GM12801 (cell line): ENCODE results near the gene PRSS23.

Experiments
- TF ChIP-seq, protein P1 (sequence below): IDR thresholded peaks from one replicate; pipeline ENCODE4 v1.5.1; 2011; ENCODE audit warnings: control low read depth; ENCODE audit not compliant: insufficient read length; ENCODE audit errors: extremely low read depth

Gene PRSS23

DNA sequence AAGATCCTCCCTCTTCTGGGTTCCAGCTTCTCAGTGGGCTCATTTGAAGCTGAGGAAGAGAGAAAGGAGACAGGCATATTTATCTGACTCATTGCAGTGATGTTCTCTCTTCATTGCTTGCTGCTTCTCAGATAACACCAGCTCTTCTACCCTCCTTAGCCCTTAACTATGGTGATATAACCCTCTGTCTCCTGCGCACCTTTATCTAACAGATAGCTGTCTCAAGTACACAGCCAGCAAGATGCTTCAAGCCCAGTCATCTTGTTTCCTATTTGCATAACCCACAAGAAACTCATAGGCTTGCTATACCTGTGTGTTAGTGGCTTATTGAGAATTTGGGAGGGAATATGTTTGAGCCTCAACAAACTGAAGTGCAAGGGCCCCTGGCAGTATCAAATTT, 12.6 kb downstream of the PRSS23 start:
- TF ChIP-seq, protein P1, sequence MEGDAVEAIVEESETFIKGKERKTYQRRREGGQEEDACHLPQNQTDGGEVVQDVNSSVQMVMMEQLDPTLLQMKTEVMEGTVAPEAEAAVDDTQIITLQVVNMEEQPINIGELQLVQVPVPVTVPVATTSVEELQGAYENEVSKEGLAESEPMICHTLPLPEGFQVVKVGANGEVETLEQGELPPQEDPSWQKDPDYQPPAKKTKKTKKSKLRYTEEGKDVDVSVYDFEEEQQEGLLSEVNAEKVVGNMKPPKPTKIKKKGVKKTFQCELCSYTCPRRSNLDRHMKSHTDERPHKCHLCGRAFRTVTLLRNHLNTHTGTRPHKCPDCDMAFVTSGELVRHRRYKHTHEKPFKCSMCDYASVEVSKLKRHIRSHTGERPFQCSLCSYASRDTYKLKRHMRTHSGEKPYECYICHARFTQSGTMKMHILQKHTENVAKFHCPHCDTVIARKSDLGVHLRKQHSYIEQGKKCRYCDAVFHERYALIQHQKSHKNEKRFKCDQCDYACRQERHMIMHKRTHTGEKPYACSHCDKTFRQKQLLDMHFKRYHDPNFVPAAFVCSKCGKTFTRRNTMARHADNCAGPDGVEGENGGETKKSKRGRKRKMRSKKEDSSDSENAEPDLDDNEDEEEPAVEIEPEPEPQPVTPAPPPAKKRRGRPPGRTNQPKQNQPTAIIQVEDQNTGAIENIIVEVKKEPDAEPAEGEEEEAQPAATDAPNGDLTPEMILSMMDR = no peak

DNA sequence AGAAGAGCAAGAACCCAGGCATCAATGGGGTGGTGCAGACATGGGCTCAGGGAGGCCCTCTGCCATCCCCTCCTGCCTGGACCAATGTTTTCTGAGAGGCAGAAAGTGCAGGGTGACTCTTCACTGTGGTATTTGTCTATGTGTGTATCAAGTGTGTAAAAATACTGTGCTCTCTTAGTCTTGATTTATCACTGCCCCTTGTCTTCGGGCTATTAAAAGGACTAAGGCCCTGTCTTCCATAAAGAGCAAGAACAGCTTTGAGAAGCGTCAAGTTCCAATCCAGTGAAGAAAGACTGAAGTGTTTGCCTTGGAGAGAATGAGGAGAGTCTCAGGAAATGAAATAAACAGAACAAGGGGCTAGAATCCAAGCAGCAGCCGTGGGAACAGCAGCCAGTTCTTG, 14.4 kb downstream of the PRSS23 start:
- TF ChIP-seq, protein P1 = no peak

DNA sequence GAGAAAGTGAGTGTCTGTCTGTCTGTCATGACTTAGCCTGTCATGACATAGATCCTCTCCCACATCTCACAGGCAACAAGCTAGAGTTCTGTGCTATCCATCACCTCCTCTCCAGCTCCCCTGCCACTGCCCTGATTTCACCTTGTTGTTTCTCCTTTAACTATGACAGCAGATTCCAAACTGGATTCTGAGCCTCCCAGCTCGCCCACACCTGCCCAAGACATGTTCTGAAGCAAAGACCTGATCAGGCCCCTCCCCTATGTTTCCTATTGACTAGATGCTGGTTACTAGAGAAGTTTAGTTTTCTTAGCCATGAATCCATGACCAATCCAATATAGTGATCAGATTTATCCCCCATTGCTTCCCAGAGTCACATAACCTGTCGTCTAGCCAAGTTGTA, 15.4 kb downstream of the PRSS23 start:
- TF ChIP-seq, protein P1 = no peak

DNA sequence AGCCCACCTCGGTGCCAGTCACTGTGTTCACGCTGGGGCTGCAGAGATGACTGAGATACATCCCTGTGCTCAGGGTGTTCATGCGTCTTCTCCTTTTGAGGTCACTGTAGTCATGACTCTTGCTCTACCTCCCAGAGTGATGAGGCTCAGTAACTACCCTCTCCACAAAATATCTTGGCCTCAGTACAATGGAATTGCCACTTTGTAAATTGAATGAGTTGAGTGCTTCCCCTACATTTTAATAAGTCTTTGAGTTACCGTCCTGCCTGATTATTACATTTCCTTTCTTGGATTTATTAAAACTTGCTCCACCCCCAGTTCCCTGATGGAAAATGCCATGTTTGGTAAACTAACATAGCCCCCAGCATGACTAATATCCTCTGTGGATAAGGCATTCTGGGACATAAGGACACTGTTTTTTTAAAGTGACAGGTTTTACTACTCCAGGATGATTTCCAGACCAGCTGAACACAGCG, 15.9 kb downstream of the PRSS23 start:
- TF ChIP-seq, protein P1 = no peak

DNA sequence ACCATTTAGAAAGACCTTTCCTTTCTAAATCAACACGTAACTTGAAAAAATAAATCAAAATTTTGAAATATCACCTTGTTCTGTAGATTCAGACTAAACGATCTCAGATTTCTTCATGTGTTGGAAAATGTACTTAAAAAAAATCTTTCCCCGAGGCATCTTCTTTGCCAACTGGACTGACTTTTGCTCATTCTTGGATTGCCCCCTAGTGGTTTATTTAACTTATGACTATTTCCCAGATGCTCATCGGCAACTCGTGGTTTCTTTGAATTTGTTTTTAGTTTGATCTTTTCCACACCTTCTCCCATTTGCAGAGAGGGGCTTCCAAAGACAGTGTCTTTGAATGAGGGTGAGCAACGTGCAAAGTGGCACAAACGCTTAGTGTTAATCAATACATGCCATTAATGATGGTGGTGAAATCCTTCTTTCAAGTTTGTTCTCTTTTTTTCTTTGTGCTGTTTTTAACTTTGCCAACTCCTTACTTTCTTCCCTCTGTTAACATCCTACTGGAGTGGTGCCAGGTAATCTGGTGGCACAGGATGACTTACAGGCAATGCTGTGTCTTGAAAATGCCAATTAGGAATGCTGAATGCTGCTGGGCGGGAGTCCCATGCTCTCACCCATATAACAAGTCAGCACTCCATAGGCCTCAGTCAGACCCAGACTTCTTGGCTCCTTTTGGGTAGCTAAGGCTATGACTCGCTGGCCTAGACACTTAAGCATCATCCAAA, 18.3 kb downstream of the PRSS23 start:
- TF ChIP-seq, protein P1 = no peak

DNA sequence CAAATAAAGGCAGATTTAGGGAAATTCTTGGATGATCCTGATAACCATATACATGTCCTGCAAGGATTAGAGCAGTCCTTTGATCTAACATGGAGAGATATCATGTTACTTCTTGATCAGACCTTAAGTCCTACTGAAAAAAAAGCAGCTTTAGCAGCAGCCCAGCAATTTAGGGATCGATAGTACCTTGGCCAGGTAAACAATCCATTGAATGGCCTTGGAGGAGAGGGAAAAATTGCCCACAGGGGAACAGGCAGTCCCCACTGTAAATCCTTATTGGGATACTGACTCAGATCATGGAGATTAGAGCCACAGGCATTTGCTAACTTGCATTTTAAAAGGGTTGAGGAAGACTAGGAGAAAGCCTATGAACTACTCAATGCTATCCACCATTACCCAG, 47.8 kb downstream of the PRSS23 start:
- TF ChIP-seq, protein P1 = no peak

DNA sequence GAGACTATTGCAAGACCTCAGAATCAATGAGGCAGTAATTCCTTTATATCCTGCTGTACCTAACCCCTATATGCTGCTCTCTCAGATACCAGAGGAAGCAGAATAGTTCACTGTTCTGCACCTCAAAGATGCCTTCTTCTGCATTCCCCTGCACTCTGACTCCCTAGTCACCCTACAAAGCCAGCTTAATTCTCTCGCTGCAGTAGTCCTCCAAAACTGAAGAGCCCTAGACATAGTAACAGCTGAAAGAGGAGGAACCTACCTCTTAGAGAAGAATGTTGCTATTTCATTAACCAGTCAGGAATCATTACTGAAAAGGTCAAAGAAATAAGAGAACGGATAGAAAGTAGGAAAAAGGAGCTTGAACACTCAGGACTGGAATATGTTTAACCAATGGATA, 49.3 kb downstream of the PRSS23 start:
- TF ChIP-seq, protein P1 = no peak
